SKM-1 treated with dmso at 0.1 percent for 144 hours (cell line): Measurements from ENCODE around the gene KLHL6.

ENCODE experiments used
- DNase-seq: peaks from one replicate; lab custom pipeline; 2025; ENCODE audit not compliant: unreplicated experiment; lab: John Stamatoyannopoulos, UW

KLHL6 gene

DNA sequence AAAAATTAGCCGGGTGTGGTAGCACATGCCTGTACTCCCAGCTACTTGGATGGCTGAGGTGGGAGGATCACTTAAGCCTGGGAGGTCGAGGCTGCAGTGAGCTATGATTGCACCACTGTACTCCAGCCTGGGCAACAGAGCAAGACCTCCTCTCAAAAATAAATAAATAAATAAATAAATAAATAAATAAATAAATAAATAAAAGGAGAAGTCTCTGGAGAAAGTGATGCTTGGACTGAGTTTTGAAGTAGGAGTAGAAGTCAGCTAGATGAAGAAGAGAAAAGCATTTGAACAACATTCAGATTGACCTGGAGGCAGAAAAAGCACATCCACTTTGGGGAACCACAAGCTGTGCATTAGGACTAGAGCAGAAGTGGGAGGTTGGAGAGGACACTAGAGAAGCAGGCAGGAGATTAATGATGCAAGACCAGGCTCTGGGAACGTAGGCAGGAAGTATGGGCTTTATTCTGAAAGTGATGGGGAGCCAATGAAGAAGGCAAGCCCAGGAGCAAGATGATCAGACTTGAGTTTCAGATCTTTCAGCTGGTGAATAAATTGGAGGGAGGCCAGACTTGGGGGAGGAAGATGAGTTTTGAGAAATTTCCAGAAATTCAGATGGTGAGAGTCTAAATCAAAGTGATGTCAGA, 48.7 kb downstream of the KLHL6 start:
- DNase-seq, result peak; percentile 35

- DNase-seq, result no peak
These were observed 50.9 kb downstream of the KLHL6 start for GRCh38 chr3:183504597-183504996.

DNA sequence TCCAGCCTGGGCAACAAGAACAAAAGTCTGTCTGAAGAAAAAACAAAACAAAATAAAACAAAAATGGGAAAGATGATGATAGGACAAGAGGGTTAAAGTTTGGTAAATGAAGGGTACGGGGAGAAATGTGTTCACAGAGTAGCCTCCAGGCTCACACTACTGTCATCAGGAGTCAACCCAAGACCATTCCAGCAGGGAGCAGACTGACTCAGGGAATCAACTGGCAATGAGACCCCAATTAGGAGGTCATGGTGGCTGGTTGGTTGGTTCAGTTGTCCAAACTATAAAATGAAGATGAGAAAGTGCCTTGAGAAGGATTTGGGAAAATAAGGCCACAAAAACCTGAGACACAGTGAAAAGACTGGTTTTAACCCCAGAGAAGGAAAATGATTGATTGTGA, 51.8 kb downstream of the KLHL6 start:
- DNase-seq, result no peak

- DNase-seq, result no peak
These were observed 53.0 kb downstream of the KLHL6 start for GRCh38 chr3:183502237-183503181.

- no peak for DNase-seq
These were observed 54.4 kb downstream of the KLHL6 start for GRCh38 chr3:183500981-183501704.

DNA sequence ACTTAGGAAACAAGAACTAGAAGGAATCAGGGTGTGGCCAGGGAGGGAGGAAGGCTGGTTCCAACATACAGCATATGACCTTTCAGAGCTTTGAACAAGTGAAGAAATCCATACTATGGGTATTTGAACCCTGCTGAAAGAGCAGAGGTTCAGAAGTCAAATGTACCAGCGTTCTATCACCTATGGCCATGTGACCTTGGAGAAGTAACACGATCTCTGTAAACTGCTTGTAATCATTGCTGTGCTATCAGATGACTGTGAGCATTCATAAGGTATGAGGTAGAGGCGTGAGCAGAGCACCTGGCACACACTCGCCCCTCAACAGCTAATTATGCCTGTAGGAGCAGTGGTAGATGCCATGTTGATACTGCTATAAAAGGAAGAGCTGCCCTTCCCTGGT, 55.2 kb downstream of the KLHL6 start:
- DNase-seq, result no peak

- no peak for DNase-seq
These were observed 56.9 kb downstream of the KLHL6 start for GRCh38 chr3:183498634-183499033.

- no peak for DNase-seq
These were observed 58.2 kb downstream of the KLHL6 start for GRCh38 chr3:183497313-183497712.

- DNase-seq, result no peak
These were observed 59.2 kb downstream of the KLHL6 start for GRCh38 chr3:183496311-183496710.

DNA sequence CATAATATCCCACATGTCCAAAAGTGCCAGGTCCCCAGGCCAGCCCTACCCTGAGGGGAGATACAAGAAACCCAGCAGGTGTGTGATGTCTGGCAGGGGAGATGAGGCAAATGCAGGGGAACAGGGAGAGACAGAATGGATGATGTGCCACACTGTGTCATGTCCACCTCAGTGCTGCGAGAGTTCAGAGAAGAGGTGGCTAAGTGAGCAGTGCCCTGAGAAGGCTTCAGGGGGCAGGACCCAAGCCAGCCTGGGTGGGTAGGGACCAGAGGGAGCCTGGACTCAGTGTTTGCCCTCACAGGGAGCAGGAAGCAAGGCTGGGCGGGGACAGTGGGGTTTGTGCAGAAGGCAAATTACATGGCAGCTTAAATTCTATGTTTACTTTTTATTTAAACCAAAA, 61.2 kb downstream of the KLHL6 start:
- DNase-seq, result no peak

- DNase-seq, result no peak
These were observed 62.0 kb downstream of the KLHL6 start for GRCh38 chr3:183493296-183494045.

GRCh38 chr3:183492849-183493179, 62.7 kb downstream of the KLHL6 start:
- DNase-seq, result no peak

GRCh38 chr3:183491923-183492848, 63.3 kb downstream of the KLHL6 start:
- no peak for DNase-seq

DNA sequence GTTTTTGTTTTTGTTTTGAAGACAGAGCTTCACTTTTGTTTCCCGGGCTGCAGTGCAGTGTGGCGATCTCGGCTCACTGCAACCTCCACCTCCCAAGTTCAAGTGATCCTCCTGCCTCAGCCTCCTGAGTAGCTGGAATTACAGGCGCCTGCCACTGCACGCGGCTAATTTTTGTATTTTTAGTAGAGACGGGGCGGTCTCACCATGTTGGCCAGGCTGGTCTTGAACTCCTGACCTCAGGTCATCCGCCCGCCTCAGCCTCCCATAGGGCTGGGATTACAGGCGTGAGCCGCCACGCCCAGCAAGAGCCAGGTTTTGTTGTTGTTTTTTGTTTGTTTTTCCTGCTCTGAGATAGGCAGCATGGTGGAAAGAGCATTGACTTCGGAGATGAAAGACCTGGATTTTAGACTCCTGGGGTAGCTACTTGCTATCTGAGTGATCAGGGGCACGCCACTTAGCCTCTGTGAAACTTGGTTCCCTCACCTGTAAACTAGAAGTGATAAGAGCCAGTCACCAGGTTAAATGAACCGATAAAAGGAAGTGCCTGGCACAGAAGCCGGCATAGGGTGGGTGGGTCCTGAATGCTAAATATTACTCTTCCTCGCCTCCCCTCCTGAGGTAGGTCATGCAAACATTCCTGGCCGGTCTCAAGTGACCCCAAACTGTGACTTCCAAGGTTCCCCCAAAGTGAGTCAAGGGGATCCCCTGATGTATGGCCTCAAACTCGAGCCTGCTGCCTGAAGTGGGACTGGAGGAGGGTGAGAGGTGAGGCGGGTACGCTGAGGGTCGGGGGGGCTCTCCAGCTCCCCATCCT, 64.2 kb downstream of the KLHL6 start:
- no peak for DNase-seq

DNA sequence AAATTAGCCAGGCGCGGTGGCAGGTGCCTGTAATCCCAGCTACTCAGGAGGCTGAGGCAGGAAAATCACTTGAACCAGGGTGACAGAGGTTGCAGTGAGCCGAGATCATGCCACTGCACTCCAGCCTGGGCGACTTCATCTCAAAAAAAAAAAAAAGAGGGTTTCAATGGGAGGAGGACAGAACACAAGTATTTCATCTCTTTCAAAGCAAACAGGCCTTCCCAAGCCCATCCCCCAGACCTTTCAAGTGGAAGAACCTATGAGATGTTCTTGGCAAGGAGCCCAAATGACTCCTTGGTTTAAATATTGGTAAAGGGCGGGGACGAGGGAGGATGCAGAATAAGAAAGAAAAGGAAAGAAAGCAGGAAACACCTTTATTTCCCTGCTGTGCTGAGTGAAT, 64.9 kb downstream of the KLHL6 start:
- no peak for DNase-seq

- DNase-seq, result no peak
These were observed 65.3 kb downstream of the KLHL6 start for GRCh38 chr3:183490211-183490601.

GRCh38 chr3:183489455-183490210, 65.9 kb downstream of the KLHL6 start:
- no peak for DNase-seq

GRCh38 chr3:183488343-183488742, 67.2 kb downstream of the KLHL6 start:
- no peak for DNase-seq

GRCh38 chr3:183487896-183488295, 67.6 kb downstream of the KLHL6 start:
- no peak for DNase-seq
